ENCODE measurements around the gene BEST4.
"Not testable (repeated sequence)": the region's sequence is repeated elsewhere in the genome, so short reads cannot be mapped to it uniquely, and the experiment has no call there.

The BEST4 gene

GRCh38 chr1:44819608-44820327 lies 31.8 kb upstream of the BEST4 start:
- DNase-seq (ENCODE audit: low spot score): peak; percentile 92

DNA sequence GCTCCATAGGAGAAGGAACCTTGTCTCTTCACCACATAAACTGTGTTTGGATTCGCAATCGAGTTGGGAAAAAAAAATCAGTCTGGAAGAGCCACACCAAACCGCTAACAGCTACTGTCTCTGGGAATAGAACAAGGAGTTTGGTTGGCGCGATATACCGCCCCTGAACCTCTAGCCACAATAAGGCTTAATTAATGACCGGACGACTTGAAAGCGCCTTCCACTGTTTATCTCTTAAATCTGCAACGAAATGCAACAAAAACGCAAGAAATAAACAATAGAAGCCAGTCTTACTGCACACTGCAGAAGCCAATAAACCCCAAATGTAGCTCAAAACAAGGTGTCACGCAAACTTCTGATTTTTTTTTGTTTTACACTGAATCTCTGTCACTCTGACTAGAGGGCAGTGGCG lies 31.2 kb upstream of the BEST4 start:
- no peak for DNase-seq (ENCODE audit: low spot score)

GRCh38 chr1:44817771-44818495 lies 30.0 kb upstream of the BEST4 start:
- DNase-seq (ENCODE audit: low spot score): no peak

DNA sequence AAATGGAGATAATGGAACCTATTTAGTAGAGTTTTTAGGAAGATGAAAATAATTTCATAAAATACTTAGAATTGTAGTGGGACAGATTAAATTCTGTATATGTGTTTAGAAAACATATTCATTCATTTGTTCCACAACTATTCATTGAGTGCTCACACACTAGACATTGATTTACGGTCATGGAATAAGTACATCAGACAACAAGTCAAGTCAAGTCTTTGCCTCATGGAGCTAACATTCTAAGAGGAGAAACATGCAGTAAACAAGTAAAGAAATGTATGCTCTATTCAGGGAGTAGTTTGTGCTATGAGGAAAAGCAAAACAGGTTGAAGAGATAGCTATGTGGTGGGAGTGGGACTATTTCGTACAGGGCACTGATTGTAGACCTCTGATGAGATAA lies 29.3 kb upstream of the BEST4 start:
- DNase-seq (ENCODE audit: low spot score): no peak

DNA sequence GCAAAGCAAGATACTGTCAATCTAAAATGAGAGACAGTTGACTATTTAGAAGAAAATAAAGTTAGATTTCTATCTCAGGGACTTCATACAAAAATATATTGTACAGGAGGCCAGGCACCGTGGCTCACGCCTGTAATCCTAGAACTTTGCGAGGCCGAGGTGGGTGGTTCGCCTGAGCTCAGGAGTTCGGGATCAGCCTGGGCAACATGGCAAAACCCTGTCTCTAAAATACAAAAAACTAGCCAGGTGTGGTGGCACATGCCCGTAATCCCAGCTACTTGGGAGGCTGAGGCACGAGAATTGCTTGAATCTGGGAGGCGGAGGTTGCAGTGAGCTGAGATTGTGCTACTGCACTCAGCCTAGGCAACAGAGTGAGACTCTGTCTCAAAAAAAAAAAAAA lies 28.0 kb upstream of the BEST4 start:
- not testable (repeated sequence) for DNase-seq (ENCODE audit: low spot score)

GRCh38 chr1:44812822-44813543 lies 25.0 kb upstream of the BEST4 start:
- no peak for DNase-seq (ENCODE audit: low spot score)

DNA sequence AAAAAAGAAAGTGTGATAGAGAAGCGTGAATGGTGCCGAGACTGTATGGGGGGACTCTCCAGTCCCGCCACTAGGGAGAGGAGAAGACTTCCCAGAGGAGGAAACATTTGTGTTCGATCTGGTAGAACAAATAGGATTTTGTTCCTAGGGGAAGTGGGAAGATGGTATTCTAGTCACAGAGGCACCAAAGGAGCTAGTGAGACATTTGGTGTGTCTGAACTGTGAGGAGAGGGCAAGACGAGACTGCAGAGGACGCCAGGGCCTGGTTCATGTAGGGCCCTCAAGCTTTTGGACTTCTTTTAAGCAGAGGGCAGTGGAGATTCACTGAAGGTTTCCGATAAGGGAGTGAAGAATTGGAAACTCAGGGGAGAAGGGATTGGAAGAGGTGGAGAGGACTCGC lies 23.3 kb upstream of the BEST4 start:
- no peak for DNase-seq (ENCODE audit: low spot score)

DNA sequence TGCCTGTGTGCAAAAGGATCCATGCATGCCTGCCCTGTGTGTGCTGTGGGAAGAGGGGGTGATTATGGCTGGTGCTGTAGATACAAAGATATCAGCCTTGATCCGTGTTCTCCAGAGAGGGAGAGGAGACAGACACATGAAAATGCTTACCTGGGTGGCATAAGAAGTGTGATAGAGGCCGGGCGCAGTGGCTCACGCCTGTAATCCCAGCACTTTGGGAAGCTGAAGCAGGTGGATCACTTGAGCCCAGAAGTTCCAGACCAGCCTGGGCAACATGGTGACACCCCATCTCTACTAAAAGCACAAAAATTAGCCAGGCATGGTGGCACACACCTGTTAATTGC lies 22.8 kb upstream of the BEST4 start:
- DNase-seq (ENCODE audit: low spot score): not testable (repeated sequence)

DNA sequence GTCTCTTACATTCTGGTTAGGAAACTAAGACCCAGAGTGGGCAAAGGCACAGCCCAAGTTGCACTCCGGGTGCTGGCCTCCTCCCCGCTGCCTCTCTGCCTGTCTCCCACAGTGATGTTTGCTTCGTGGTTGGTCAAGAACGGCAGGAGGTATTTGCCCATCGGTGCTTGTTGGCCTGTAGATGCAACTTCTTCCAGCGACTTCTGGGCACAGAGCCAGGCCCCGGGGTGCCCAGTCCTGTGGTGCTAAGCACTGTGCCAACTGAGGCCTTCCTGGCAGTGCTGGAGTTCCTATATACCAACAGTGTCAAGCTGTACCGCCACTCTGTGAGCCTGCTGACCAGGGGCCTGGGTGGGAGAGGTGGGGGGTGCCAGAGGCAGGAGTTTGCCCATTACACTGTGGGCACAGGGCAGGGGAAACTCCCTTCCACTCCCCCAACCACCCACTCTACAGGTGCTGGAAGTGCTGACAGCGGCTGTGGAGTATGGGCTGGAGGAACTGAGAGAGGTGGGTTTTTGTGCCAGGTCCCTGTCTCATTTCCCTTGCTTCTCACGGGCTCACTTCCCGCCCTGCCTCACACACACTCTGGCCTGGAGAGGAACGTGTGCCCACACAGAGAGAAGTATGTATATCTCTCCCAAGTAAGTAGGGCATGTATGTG lies 22.3 kb upstream of the BEST4 start:
- DNase-seq (ENCODE audit: low spot score): no peak

DNA sequence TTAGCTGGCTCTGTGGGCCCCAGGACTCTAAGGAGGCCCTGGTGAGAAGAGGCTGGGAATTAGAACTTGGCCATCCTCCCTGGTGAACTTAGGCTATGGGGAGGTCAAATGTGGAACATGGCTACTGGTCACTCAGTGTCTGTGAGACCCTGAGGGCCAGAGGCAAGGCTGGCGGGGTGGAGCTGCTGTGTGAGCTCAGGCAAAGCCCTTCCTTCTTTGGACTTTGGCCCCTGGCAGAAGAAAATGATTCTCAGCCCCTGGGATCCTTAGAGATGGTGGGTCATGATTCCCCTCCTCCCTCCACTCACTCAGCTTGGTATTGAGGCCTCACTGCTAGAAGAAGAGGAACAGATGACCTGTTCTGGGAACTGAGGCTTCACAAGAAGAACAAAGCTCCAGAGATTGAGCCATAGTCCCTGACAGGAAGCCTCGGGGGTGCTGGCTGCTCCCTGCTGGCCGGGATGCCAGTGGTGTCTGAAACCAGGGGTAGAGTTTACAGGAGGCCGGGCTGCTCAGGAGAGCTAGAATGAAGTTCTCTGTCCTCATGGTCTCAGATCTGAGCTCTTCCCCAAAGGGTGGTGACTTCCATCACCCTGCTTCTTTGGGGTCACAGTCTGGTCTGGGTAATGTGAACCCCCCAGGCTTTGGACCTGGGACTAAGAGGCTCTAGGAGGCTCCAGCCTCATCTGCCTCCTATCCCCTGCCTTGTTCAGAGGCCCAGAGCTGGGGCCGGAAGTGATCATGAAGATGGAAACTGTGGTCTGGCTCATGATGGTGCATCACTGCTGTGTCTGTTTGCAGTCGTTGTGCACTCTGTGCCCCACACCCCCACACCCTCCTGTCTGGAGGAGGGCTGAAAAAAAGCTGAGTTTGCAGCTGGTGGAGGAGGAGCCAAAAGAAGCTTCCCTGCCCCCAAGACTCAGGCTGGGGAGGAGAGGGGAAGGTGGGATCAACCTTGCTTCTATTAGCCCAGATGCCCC lies 21.3 kb upstream of the BEST4 start:
- peak; percentile 52 for DNase-seq (ENCODE audit: low spot score)

- no peak for DNase-seq (ENCODE audit: low spot score)
These were observed 20.3 kb upstream of the BEST4 start, which contains the start of gene BTBD19 for GRCh38 chr1:44808063-44808937. Gene BTBD19, plus strand, starts transcription at chr1:44808523. Its CDS starts 298 bp downstream, at chr1:44808821.

DNA sequence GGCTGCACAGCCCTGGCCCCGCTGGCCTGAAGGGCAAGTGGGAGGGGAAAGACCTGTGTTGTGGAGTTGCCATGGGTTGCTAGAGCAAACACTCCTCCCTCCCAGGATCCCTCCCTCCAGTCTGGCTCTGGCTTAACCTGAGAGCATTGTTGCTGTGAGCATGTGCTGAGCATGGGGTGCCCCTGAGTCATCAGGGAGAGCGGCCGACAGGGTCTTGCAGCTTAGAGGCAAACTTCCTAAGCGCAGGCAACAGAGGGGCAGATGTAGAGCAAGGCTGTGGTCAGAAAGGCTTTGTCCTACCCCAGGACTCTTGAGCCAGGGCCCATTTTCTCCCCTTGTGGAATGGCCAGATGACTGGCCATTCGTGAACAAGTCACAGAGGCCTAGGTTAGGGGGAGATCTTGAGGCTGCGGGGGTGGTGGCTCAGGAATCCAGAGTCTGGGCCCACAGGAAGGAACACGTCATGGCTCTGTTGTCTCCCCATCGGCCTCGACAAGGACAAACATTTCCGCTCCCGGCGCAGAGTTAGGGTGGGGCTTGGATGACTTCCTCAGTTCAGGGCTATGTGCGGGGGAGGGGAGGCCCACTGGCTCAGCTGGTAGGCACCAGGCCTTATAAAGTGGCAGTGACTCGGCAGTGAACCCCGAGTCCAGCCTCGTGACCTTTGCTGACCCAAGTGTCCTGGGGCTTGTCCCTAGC lies 19.5 kb upstream of the BEST4 start:
- peak; percentile 75 for DNase-seq (ENCODE audit: low spot score)

- no peak for DNase-seq (ENCODE audit: low spot score)
These were observed 18.9 kb upstream of the BEST4 start, which contains the start of gene DYNLT4 for GRCh38 chr1:44806704-44807363. Gene DYNLT4, minus strand, starts transcription at chr1:44807351. Its CDS starts 683 bp downstream, at chr1:44806668.

- DNase-seq (ENCODE audit: low spot score): no peak
These were observed 18.2 kb upstream of the BEST4 start for GRCh38 chr1:44806025-44806703.

- no peak for DNase-seq (ENCODE audit: low spot score)
These were observed 17.5 kb upstream of the BEST4 start for GRCh38 chr1:44805311-44806024.

DNA sequence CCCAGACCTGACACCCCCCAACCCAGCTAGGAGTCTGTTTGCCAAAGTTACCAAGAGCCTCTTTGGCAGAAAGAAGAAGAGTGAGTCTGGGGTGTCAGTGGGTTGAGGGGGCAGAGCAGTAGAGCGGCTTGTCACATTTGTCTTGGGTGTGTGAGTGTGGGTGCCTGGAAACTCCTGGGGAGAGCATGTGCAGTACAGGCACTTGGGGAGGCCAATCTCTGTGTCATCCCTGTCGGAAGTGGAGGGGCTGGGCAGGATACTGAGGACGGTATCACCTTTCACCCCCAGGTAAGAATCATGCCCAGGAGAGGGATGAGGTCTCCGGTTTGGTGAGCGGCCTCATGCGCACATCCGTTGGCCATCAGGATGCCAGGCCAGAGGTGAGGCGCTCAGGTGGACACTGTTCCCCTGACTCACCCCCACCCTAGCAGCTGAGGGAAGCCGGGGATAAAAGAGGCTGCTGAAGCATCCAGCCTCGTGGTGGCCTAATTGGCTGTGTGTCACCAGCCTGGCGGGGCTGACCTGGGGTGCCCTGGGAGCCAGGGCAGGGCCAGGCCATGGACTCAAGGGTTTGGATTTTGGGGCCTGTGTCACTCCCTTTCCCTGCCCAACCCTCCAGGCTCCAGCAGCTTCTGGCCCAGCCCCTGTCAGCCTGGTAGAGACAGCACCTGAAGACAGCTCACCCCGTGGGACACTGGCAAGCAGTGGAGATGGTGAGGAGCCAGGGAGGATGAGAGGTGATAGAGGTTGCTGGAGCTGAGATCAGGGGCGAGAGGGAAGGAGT lies 15.5 kb upstream of the BEST4 start:
- no peak for DNase-seq (ENCODE audit: low spot score)

DNA sequence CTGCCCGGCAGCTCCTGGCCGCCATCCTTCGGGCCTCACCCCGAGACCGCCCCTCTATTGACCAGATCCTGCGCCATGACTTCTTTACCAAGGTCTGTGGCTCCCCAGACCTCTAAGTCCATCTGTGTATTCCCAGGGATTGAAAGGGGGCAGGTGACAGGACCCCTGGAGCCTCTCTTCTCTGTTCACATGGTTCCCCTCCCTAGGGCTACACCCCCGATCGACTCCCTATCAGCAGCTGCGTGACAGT lies 15.0 kb upstream of the BEST4 start:
- DNase-seq (ENCODE audit: low spot score): no peak
